GM21381 (cell line): Measurements from ENCODE around the gene P3H1.
"Not testable (repeated sequence)": the region's sequence is repeated elsewhere in the genome, so short reads cannot be mapped to it uniquely, and the experiment has no call there.

ENCODE experiments used
- ATAC-seq: cut with Tn5 transposase; IDR thresholded peaks from one replicate; pipeline ENCODE4 v1.9.1; 2021; ENCODE audit warnings: mild to moderate bottlenecking, moderate library complexity; ENCODE audit not compliant: unreplicated experiment

The P3H1 gene

DNA sequence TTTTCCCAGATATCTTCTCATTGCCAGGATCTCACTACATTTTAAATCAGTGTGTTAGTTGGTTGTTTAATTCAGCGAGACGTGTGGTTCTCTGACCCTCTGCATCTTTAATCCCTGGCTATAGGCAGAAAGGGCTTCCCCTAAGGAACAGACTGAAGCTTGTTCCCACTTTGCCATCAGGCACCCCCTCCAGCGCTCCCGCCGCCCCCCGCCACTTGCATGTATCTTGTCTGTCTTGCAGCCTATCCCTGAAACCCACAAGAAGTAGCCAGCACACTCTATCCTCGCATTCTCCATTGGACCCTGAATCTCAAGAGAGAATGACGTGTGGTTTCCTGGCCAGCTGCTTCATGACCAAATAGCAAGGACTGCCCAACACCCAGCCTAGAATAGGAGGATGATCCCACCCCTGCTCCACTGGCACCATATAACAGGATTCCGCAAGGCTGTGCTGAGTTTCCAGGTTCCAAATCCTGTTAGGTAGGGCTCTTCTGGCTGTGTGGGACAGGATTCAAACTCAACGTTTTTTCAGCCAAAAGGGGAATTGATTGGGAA lies 34.6 kb downstream of the P3H1 start:
- ATAC-seq = no peak

DNA sequence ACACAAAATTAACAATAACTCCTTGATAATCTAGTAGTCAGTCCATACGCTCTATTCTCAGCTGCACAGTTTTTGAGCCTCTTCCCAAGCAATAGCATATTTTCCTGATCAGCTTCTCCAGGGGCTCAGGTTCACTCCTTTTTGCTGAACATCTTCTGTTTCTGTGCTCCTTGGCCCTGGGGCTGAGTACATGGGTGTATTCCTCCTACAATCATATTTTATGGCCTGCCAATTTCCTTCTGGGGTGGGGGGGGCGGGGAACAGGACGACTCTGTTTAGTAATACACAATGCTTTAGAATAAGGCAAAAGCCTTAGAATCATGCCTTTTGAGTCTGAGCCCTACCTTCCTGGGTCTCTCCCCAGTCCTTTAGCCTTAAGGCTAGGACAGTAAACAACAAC lies 35.2 kb downstream of the P3H1 start:
- no peak for ATAC-seq

DNA sequence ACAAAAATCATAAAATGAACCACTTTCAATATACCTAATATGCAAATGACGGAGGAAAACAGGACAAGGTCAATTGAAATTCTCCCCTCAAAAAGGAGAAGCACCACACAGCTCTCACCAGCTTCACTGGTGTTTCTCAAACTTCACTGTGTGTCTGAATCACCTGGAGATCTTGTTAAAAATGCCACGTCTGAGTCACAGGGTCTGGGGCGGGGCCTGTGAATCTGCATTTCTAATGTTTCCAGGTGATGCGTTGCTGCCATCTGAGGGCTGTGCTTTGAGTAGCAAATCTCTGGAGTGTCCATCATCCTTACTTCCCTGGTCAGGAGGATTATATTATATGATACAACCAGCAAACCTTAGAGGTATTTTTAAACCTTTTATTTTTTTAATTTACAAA lies 35.8 kb downstream of the P3H1 start:
- ATAC-seq = no peak

DNA sequence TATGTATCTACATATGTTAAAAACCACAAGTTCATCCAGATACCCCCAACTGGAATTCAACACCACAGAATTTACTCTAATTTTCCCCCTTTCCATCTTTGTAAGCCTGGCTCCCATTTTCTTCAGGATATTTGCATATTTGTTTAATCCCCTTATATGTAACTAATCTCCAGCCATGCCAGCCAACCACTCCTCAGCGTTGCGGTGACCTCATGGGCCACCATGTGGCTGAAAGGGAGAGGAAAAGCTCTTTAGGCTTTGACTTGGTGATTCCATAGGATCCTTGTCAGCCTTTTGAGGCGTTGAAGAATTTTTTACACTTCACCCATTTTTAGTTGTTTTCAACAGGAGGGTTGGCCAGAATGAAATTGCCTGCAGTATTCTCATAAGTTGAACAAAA lies 36.8 kb downstream of the P3H1 start:
- ATAC-seq = no peak

DNA sequence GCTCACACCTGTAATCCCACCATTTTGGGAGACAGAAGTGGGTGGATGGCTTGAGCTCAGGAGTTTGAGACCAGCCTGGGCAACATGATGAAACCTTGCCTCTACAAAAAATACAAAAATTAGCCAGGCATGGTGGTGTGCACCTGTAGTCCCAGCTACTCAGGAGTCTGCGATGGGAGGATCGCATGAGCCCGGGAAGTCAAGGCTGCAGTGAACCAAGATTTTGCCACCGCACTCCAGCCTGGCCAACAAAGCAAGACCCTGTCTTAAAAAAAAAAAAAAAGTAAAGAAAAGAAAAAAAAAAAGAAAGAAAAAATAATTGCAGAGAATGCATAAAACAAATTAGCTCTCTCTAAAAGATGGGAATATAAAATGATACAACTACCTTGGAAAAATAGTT lies 41.0 kb downstream of the P3H1 start:
- ATAC-seq = not testable (repeated sequence)

DNA sequence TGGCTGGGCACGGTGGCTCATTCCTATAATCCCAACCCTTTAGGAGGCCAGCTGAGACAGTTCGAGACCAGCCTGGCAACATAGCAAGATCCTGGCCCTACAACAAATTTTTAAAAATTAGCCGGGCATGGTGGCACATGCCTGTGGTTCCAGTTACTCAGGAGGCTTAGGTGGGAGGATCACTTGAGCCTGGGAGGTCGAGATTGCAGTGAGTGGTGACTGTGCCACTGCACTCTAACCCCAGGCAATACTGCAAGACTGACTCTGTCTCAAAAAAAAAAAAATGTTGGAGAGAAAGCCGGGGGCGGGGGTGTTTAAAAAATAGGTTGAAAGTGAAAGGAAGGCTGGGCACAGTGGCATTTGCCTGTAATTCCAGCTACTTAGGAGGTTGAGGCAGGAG lies 43.3 kb downstream of the P3H1 start:
- no peak for ATAC-seq

DNA sequence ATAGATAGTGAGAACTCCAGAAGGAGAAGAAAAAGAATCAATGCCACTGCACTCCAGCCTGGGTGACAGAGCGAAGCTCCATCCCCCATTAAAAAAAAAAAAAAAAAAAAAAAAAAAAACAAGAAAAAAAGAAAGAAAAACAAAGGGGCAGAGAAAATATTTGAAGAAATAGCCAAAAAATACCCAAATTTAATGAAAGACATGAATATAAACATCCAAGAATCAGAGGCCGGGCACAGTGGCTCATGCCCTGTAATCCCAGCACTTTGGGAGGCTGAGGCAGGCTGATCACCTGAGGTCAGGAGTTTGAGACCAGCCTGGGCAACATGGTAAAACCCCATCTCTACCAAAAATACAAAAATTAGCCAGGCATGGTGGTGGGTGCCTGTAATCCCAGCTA lies 44.4 kb downstream of the P3H1 start:
- not testable (repeated sequence) for ATAC-seq

DNA sequence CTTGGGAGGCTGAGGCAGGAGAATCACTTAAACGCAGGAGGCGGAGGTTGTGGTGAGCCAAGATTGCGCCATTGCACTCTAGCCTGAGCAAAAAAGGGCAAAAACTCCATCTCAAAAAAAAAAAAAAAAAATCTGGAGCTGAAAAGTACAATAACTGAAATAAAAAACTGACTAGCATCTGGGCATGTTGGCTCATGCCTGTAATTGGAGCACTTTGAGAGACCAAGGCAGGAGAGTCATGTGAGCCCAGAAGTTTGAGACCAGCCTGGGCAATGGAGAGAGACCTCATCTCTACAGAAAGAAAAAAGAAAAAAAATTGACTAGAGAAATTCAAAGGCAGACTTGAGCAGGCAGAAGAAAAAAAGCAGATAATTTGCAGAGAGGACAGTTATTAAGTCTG lies 44.9 kb downstream of the P3H1 start:
- no peak for ATAC-seq

DNA sequence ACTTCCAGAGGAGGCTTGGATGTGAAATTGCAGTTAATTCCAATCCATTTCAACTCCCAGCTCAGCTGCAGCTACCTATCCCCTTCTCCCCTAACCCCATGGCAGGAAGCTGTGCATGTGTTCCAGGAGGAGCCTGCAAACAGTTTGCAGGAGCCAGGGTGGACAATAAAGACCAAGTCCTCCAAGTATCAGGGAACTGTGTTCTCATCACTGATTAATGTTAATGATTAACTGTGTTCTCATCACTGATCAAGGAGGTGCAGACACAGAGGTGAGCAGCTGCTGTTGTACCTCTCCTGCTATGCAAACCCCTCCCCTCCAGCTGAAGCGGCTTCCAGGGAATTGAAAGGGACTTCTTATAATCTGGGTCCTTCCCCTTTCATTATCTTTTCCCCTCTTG lies 46.0 kb downstream of the P3H1 start:
- no peak for ATAC-seq

DNA sequence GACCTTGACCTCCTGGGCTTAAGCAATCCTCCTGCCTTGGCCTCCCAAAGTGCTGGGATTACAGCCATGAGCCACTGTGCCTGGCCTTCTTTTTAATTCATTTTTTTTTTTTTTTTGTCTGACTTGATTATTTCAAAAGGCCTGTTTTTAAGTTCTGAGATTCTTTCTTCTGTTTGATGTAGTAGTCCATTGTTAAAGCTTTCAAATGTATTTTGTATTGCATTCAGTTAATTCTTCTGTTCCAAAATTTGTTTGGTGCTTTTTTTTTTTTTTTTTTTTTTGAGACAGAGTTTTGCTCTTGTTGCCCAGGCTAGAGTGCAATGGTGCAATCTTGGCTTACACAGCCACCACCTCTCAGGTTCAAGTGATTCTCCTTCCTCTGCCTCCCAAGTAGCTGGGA lies 52.4 kb downstream of the P3H1 start:
- ATAC-seq = not testable (repeated sequence)

DNA sequence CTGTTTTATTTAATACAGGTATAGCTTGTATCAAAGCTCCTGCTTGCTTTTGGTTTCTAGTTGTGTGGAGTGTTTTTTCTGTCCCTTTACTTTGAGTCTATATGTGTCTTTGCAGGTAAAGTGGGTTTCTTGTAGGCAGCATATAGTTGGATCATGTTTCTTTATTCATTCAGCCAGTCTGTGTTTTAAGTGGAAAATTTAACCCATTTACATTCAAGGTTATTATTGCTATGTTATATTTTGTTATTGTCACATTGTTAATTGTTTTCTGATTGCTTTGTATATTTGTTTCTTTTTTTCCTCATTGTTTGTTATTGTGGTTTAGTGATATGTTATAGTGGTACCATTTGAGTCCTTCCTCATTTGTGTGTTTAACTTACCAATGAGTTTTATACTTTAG lies 53.5 kb downstream of the P3H1 start:
- no peak for ATAC-seq

DNA sequence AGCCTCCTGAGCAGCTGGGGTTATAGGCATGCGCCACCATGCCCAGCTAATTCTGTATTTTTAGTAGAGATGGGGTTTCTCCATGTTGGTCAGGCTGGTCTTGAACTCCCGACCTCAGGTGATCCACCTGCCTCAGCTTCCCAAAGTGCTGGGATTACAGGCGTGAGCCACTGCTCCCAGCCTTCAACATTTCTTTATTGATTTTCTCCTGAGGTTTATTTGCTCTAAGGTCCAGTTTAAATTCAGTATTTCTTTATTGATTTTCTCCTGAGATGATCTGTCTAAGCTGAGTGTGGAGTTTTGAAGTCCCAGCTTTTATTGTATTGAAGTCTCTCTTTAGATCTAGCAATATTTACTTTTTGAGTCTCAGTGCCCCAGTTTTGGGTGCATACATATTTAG lies 54.0 kb downstream of the P3H1 start:
- ATAC-seq = not testable (repeated sequence)

DNA sequence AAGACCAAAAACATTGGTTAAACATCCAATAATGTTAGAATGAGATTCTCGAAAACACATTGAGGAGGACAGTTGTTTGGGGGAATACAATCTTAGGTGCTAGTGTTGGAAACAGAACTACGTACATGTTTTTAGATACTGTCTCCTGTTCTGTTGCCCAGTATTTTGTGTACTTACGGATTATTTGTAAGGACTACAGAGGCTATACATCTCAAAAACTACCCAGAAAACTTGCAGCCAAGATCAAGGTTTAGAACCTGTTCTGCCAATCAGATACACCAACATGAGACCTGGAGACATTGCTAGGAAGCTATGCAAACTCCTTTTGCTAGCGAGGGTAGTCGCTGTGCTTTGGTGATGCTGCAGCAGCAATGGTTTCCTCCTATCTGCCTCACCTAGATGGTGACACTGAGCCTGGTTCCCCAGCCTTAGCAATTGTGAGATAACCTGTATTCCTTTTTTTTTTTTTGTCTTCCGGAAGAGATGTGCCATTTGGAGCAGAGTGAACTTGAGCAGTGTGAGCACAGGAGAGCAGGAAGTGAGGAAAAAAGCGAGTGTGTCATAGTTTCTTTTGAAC lies 62.9 kb downstream of the P3H1 start:
- ATAC-seq = no peak

DNA sequence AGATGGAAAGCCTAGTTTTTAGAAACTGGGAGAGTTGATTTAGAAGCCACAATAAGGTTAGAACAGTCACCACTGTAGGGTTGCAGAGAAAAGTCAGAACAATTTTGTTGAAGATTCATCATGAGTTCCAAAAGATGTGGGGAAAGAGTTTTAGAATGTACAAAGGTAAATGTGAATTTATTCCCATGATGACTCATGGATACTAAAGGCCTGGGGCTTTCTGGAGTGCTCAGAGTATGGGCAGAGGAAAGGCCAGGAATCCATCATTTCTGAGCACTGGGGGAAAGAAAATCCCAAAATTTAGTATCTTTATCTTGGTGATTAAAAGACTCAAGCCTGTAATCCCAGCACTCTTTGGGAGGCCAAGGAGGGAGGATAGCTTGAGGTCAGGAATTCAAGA lies 66.8 kb downstream of the P3H1 start:
- ATAC-seq = no peak

DNA sequence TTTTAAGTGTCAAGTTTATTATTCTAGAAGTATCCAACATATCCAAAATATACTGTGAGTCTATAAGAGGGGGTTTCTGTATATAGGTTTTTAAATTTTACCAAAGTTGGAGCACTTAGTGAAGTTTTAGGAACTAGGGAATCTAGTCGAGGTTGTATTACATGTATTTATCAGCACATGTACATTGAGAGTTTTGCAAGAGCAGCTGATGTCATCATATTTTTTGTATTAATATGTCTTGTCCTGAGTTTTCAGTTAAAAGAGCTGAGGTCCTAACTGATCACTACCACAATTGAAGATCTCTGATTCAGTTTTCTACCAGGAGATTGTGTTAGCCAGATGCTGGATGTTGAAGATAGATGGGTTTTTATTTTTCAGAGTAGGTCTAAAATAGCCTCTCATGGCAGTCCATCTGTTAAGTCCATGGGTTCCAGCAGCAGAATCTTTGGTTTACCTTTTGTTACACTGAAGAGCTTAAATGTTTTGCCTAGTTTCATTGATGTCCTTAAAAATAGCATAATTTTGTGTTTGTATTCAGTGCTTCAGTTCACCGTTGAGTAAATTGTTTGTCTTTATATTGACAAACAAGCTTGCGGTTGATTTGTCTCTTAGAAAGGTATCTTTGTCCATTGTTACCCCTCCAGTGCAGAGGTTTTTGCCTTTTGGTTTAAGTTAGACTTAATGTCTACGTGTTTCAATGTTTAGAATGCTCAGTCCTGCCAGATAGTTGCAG lies 68.6 kb downstream of the P3H1 start:
- no peak for ATAC-seq
